NCI-H1105 (cell line): ENCODE data around the gene PDSS1.

Source experiments
- DNase-seq: peaks from one replicate; lab custom pipeline; 2025; lab: John Stamatoyannopoulos, UW

PDSS1 gene

GRCh38 chr10:26699631-26700030, 2.1 kb downstream of the PDSS1 start:
- no peak for DNase-seq

DNA sequence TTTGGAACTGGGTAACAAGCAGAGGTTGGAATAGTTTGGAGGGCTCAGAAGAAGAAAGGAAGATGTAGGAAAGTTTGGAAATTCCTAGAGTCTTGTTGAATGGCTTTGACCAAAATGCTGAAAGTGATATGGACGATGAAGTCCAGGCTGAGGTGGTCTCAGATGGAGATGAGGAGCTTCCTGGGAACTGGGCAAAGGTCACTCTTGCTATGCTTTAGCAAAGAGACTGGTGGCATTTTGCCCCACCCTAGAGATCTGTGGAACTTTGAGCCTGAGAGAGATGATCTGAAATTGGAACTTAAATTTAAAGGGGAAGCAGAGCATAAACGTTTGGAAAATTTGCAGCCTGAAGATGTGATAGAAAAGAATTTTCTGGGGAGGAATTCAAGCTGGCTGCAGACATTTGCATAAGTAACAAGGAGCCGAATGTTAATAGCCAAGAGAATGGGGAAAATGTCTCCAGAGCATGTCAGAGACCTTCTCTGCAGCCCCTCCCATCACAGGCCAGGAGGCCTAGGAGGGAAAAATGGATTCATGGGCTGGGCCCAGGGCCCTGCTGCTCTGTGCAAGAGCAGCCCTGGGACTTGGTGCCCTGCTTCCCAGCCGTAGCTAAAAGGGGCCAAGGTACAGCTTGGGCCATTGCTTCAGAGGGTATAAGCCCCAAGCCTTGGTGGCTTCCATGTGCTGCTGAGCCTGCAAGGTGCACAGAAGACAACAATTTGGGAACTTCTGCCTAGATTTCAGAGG, 3.6 kb downstream of the PDSS1 start:
- no peak for DNase-seq

GRCh38 chr10:26703096-26703495, 5.6 kb downstream of the PDSS1 start:
- DNase-seq, result no peak

DNA sequence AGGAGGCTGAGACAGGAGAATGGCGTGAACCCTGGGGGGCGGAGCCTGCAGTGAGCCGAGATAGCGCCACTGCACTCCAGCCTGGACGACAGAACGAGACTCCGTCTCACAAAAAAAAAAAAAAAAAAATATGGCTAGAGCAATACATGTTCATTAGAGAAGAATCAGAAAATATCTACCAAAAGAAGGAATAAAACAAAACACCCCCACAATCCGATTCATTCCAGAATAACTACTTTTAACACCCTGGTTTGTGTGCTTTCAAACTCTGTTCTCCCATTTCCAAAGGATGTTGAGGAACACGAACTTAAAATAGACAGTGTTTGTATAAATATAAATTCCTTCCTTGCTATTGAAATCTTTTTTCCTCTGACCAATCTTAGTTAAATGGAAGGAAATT, 6.5 kb downstream of the PDSS1 start:
- DNase-seq, result no peak

DNA sequence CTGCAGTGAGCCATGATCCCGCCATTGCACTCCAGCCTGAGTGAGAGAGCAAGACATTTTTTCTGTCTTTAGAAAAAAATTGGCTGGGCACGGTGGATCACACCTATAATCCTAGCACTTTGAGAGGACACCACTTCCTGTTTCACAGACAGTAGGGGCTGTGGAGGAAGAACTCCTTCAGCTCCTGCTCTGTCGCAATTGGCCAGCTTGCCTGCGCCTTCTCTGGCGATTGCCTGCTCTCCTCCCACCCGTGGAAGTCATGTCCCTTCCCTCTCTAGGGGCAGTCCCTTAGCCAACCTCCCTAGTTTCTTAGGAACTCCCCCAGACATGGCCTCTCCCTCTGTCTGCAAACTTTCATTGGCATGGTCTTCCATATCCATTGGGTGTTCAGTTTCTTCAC, 8.7 kb downstream of the PDSS1 start:
- no peak for DNase-seq

DNA sequence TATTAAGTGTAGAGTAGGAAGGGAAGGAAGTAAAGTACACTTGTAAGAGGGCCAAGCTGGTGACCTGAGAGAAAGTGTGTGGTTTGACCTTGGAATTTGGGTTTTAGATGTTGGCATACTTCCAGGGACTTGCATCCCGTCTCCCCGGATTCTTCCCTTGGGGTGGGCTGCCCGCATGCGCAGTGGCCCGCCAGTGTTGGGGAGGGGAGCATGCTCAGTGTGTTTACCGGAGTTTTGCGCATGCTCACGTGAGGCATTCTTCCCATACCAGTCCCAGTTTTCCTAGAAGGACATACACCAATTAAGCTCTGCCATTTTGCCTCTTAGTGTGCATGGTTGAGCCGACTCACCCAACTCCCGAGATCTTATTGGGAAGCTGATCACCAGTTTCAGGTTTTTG, 9.4 kb downstream of the PDSS1 start:
- no peak for DNase-seq

- no peak for DNase-seq
These were observed 13.8 kb downstream of the PDSS1 start for GRCh38 chr10:26711324-26711723.

GRCh38 chr10:26714415-26715136, 17.1 kb downstream of the PDSS1 start:
- DNase-seq, result no peak

- no peak for DNase-seq
These were observed 17.6 kb downstream of the PDSS1 start for GRCh38 chr10:26715137-26715487.

DNA sequence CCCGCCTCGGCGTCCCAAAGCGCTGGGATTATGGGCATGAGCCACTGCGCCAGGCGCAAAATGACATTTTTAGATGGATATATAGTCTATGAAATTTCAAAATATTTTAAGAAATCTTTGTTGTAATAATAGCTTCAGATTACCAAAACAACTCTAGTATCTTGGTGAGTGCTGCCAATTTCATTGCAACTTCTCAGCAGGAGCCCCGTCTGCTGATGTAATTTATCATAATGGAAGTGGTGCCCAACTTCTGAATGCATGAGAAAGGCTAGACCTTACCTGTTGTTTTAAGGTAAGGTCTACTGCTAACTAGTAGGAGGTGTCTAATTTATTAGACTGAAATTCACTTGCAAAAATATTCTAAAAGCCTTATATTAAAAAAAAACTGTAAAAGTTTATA, 20.0 kb downstream of the PDSS1 start:
- DNase-seq, result no peak

GRCh38 chr10:26721561-26721960, 24.1 kb downstream of the PDSS1 start:
- no peak for DNase-seq

- no peak for DNase-seq
These were observed 25.5 kb downstream of the PDSS1 start for GRCh38 chr10:26723016-26723415.

DNA sequence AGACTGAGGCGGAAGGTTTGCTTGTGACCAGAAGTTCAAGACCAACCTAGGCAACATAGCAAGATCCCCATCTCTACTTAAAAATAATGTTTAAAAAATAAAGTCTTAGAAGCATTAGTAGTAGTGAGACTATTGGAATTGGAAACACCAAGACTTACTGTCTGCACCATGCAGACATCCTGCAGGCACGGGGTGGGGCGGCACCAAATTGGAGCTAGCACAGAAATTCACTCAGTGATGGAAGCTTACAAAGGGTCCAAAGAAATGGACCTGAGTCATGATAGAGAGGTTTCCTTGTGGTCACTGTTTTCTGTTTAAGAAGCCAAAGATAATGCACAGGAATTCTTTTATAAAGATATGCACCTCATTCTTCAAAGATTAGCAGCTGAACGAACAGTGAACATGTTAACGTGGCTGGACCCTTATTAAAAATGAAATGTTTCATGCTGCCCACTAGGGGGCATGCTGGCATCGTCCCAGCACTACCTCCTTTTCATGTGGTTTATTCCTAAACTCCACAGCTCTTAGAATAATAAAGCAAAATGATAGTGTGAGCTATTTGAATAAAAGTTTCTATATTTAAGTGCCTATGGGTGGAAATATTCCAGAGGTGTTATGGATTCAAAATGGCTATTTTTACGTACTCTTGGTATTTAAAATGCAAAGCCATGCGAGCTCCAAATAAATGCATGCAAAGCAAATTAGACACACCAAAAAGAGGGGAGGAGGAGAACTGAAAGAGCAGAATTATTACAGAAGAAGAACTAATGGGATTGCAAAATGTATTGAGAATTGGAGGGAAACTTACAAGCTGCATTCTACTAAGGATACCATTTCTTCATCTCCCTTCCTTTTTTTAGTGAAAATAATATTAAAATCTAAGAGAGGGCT, 28.6 kb downstream of the PDSS1 start:
- DNase-seq, result no peak

- no peak for DNase-seq
These were observed 29.5 kb downstream of the PDSS1 start for GRCh38 chr10:26727005-26727404.

- no peak for DNase-seq
These were observed 31.5 kb downstream of the PDSS1 start for GRCh38 chr10:26728957-26729356.

GRCh38 chr10:26729395-26729794, 31.9 kb downstream of the PDSS1 start:
- no peak for DNase-seq

DNA sequence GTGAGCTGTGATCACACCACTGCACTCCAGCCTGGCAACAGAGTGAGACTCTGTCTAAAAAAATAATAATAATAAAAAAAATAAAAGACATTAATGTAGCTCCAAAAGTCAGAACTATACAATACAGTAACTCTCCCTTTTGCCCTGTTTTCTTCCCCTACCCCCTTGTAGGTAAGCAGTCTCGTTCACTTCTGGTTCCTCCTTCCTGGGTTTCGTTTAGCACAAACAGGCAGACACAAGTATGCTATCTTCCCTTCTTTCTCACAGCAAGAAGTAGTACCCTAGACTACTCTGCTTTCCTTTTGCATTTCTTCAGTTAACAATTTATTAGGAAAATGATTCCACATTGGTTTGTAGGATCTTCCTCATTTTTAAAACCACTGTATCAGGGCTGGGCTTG, 33.1 kb downstream of the PDSS1 start:
- DNase-seq, result no peak

DNA sequence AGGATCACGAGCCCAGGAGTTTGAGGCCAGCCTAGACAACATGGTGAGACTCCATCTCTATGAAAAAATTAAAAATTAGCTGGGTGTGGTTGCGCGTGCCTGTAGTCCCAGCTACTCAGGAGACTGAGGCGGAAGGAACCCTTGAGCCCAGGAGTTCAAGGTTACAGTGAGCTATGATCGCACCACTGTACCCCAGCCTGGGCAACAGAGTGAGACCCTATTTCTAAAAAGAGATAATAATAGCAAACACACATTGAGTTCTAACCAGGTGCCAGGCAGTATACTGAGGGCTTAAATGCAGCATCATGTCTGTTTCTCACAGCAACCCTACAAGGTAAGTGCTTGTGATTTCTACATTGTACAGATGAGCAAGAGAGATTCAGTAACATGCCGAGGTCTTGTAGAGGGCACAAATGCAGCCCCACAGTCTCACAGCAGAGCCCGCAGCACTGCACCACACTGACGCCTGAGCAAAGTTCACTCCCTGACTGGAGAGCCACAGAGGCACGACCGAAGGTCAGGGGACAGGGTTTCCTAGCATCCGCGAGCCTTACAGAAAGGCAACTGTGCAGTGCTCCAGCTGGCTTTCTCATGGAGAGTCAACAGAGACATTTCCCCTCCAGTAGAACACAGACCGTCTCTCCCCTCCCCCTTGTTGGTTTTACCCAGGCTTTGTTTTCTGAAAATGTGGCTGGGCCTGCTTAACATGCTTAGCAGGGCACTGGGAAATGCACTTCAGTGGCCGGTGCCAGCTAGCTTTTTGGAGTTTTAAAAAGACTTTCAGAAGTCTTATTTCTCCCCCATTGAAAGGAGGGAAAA, 36.5 kb downstream of the PDSS1 start:
- no peak for DNase-seq

DNA sequence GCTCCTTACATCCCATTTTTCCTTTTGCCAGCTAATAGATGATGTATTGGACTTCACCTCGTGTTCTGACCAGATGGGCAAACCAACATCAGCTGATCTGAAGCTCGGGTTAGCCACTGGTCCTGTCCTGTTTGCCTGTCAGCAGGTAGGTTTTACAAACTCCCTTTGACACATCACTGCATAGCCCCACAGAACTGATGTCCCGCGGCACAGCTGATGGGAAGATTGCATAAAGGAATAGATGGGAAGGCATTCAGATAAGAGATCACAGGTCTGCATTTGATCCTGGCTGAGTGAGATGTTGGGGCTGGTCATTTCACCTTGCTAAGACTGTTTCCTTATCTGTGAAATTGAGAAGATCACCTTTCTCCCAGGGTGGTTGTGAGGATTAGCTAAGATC, 37.9 kb downstream of the PDSS1 start:
- DNase-seq, result no peak

DNA sequence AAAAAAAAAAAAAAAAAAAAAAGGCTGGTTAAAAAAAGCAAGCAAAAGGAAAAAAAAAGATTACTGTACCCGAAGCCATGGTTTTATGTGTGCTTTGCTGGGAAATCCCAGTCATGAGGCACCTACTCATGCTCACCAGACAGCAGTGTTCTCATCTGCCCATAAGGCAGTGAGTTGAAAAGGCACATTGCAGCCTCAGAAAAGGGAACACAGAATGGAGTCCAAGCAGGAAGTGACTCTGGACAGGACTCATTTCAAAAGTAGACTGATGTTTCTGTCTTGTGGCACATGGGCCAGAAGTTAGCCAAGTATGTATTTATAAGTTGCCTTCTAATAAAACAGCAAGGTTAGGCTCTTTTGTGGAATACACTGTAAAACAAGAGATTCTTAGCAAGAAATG, 40.2 kb downstream of the PDSS1 start:
- DNase-seq, result no peak

DNA sequence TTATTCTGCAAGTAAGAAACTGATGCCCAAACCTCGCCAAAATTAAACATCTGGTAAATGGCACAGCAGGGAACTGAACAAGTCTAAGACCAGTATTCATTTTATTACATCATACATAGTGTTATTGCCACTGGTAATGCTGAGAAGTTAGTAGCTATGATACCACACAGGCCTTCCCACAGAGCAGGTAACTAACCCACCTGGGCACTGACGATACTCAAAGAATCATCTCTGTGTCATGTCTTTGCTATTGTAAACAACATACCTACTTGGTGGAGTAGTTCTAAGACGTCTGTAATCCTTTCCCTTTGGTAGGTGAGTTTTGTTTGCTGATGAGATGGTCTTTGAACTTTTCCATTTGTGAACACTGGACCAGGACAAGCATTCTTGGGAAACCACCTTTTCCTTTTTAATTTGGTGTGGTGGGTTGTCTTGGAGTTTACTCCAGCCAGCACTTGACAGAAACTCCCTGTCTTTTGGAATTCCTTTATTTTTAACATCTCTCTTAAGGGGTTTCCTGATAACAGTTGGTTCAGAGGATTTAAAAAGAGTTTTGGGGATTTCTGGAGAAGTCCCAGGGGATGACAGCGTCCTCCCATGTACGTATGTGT, 40.9 kb downstream of the PDSS1 start:
- DNase-seq, result no peak
